HepG2 (cell line): Measurements from ENCODE around the gene CAPZA1. TPM values are rescaled to one million over a fixed set of nuclear protein-coding genes. Genes with fewer than 3 reads are reported as not detected.
A peak's percentile ranks its signal among the peaks of the same experiment; 100 is the strongest.

ENCODE experiments used
- FOXC1 ChIP-seq: sonication (generic); formaldehyde crosslinking; IDR thresholded peaks from 2 replicates; pipeline ENCODE4 v1.8.0; 2022; ENCODE audit warnings: mild to moderate bottlenecking, missing genetic modification reagents, borderline replicate concordance
- GATAD2A ChIP-seq: IDR thresholded peaks from 2 replicates; pipeline ENCODE4 v1.6.1; 2016
- KAT8 ChIP-seq: IDR thresholded peaks from 2 replicates; pipeline ENCODE4 v1.6.1; 2016; ENCODE audit warnings: missing genetic modification reagents, missing compliant biosample characterization
- ZIK1 ChIP-seq: sonication (generic); formaldehyde crosslinking; IDR thresholded peaks from 2 replicates; pipeline ENCODE4 v1.5.0; 2020; ENCODE audit warnings: mild to moderate bottlenecking, low read depth, missing genetic modification reagents, borderline replicate concordance
- ZNF431 ChIP-seq: sonication (generic); formaldehyde crosslinking; IDR thresholded peaks from 2 replicates; pipeline ENCODE4 v1.9.0; 2022; ENCODE audit warnings: missing genetic modification reagents, low read depth, mild to moderate bottlenecking, borderline replicate concordance
- ZSCAN31 ChIP-seq: sonication (generic); formaldehyde crosslinking; IDR thresholded peaks from 2 replicates; pipeline ENCODE4 v1.5.0; 2020; ENCODE audit warnings: low read depth, mild to moderate bottlenecking, missing genetic modification reagents
- polyA plus RNA-seq, 8 experiments: library from polyadenylated mRNA; depleted of rRNA in 3 of 8; stranded (reverse) in 7 of 8; unstranded in 1 of 8; fragments of >200 nt; fragmentation: Illumina TruSeq in 4 of 8; extraction: Trizol in 4 of 8; gene quantifications; 2 replicates each; pipeline versions ENCODE4 v1.2.1 to v1.2.3, GENCODE V29; 2011 to 2016; ENCODE audit warnings: low read depth in 4 of 8, missing spikeins in 1 of 8, mixed read lengths in 1 of 8; ENCODE audit not compliant: insufficient read depth in 1 of 8
- total RNA-seq, 5 experiments: library from RNA; depleted of rRNA; stranded (reverse); fragments of >200 nt; fragmentation: Illumina TruSeq; extraction: Trizol; gene quantifications; 2 replicates each; pipeline ENCODE4 v1.2.3, GENCODE V29; 2016; ENCODE audit warnings: low read depth in 1 of 5
- TF ChIP-seq, protein P1 (sequence below): sonication (generic); formaldehyde crosslinking; IDR thresholded peaks from 2 replicates; pipeline ENCODE4 v1.5.1; 2020; ENCODE audit warnings: mild to moderate bottlenecking, missing genetic modification reagents
- TF ChIP-seq, protein P2 (sequence below): sonication (generic); formaldehyde crosslinking; conservative IDR thresholded peaks from 2 replicates; pipeline ENCODE4 v1.4.0; 2020; ENCODE audit warnings: mild to moderate bottlenecking, missing genetic modification reagents, moderate library complexity
- TF ChIP-seq, protein P3 (sequence below): sonication (generic); formaldehyde crosslinking; IDR thresholded peaks from 2 replicates; pipeline ENCODE4 v1.5.0; 2020; ENCODE audit warnings: missing genetic modification reagents
- TF ChIP-seq, protein P4 (sequence below): sonication (generic); formaldehyde crosslinking; IDR thresholded peaks from 2 replicates; pipeline ENCODE4 v1.4.0; 2020; ENCODE audit warnings: missing genetic modification reagents, mild to moderate bottlenecking, borderline replicate concordance
- TF ChIP-seq, protein P5 (sequence below): sonication (generic); formaldehyde crosslinking; IDR thresholded peaks from 2 replicates; pipeline ENCODE4 v1.4.0; 2020; ENCODE audit warnings: missing genetic modification reagents
- TF ChIP-seq, protein P6 (sequence below): sonication (generic); formaldehyde crosslinking; IDR thresholded peaks from 2 replicates; pipeline ENCODE4 v1.5.0; 2020; ENCODE audit warnings: mild to moderate bottlenecking, missing genetic modification reagents

The CAPZA1 gene
- total and polyA plus RNA-seq, 2 of the 13 experiments (the other 11 are each of a cell fraction or from before 2014, with no cell fraction given) = 67.0 to 117 TPM

DNA sequence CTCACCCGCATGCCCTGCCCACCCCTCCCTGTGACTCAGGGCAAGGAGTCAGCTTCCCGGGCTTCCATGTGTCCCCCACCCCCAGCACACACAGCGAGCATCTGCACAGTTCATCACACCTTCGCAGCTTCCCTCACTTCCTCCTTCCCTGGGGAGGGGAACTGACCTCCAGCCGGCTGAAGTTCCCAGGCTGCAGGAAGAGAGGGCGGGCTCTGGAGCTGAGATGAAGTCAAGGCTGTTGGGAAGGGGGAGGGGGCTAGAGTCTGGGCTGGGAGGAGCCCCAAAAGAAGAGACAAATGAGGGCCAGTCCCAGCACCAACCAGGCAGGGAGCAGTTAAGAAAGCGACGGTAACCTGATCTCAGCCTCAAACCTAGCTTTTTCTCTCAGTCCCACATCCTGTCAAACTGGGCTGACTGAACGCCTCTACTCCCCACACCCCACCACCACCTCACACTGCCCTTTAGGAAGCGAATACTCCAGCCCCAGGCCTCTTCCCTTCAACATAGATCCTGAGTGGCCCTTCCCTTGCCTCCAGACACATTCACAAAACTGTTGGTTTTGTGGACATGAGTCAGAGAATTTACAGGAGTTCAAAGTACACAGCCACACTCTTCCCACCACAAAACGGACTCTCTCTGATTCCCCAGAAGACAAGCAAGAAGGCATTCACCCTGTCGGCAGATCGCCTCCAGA, 85.4 kb downstream of the CAPZA1 start (continued):
- TF ChIP-seq, protein P1, sequence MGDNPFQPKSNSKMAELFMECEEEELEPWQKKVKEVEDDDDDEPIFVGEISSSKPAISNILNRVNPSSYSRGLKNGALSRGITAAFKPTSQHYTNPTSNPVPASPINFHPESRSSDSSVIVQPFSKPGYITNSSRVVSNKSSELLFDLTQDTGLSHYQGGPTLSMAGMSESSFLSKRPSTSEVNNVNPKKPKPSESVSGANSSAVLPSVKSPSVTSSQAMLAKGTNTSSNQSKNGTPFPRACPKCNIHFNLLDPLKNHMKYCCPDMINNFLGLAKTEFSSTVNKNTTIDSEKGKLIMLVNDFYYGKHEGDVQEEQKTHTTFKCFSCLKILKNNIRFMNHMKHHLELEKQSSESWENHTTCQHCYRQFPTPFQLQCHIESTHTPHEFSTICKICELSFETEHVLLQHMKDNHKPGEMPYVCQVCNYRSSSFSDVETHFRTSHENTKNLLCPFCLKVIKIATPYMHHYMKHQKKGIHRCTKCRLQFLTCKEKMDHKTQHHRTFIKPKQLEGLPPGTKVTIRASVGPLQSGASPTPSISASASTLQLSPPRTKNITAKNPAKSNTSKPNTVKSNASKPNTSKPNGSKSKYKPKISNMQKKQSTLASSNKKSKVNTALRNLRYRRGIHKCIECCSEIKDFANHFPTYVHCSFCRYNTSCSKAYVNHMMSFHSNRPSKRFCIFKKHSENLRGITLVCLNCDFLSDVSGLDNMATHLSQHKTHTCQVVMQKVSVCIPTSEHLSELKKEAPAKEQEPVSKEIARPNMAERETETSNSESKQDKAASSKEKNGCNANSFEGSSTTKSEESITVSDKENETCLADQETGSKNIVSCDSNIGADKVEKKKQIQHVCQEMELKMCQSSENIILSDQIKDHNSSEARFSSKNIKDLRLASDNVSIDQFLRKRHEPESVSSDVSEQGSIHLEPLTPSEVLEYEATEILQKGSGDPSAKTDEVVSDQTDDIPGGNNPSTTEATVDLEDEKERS (CRISPR knock-in tag) = no peak
- TF ChIP-seq ZIK1 (CRISPR knock-in tag) (0 out of 2 replicates have a peak, but pooled peaks have one; percentile 56), ZSCAN31 (CRISPR knock-in tag) (0 out of 2 replicates have a peak, but pooled peaks have one; percentile 3), ZNF431 (CRISPR knock-in tag) (no peak), GATAD2A (CRISPR knock-in tag) (peak; percentile 9), FOXC1 (CRISPR knock-in tag) (0 out of 2 replicates have a peak, but pooled peaks have one; percentile 59), KAT8 (CRISPR knock-in tag) (peak; percentile 35; the same call in 1 of the 2 replicates)
- TF ChIP-seq, protein P2, sequence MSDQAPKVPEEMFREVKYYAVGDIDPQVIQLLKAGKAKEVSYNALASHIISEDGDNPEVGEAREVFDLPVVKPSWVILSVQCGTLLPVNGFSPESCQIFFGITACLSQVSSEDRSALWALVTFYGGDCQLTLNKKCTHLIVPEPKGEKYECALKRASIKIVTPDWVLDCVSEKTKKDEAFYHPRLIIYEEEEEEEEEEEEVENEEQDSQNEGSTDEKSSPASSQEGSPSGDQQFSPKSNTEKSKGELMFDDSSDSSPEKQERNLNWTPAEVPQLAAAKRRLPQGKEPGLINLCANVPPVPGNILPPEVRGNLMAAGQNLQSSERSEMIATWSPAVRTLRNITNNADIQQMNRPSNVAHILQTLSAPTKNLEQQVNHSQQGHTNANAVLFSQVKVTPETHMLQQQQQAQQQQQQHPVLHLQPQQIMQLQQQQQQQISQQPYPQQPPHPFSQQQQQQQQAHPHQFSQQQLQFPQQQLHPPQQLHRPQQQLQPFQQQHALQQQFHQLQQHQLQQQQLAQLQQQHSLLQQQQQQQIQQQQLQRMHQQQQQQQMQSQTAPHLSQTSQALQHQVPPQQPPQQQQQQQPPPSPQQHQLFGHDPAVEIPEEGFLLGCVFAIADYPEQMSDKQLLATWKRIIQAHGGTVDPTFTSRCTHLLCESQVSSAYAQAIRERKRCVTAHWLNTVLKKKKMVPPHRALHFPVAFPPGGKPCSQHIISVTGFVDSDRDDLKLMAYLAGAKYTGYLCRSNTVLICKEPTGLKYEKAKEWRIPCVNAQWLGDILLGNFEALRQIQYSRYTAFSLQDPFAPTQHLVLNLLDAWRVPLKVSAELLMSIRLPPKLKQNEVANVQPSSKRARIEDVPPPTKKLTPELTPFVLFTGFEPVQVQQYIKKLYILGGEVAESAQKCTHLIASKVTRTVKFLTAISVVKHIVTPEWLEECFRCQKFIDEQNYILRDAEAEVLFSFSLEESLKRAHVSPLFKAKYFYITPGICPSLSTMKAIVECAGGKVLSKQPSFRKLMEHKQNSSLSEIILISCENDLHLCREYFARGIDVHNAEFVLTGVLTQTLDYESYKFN (CRISPR knock-in tag) = peak; percentile 65
- TF ChIP-seq, protein P3, sequence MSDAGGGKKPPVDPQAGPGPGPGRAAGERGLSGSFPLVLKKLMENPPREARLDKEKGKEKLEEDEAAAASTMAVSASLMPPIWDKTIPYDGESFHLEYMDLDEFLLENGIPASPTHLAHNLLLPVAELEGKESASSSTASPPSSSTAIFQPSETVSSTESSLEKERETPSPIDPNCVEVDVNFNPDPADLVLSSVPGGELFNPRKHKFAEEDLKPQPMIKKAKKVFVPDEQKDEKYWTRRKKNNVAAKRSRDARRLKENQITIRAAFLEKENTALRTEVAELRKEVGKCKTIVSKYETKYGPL = no peak
- TF ChIP-seq, protein P4, sequence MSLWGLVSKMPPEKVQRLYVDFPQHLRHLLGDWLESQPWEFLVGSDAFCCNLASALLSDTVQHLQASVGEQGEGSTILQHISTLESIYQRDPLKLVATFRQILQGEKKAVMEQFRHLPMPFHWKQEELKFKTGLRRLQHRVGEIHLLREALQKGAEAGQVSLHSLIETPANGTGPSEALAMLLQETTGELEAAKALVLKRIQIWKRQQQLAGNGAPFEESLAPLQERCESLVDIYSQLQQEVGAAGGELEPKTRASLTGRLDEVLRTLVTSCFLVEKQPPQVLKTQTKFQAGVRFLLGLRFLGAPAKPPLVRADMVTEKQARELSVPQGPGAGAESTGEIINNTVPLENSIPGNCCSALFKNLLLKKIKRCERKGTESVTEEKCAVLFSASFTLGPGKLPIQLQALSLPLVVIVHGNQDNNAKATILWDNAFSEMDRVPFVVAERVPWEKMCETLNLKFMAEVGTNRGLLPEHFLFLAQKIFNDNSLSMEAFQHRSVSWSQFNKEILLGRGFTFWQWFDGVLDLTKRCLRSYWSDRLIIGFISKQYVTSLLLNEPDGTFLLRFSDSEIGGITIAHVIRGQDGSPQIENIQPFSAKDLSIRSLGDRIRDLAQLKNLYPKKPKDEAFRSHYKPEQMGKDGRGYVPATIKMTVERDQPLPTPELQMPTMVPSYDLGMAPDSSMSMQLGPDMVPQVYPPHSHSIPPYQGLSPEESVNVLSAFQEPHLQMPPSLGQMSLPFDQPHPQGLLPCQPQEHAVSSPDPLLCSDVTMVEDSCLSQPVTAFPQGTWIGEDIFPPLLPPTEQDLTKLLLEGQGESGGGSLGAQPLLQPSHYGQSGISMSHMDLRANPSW = no peak
- TF ChIP-seq, protein P5, sequence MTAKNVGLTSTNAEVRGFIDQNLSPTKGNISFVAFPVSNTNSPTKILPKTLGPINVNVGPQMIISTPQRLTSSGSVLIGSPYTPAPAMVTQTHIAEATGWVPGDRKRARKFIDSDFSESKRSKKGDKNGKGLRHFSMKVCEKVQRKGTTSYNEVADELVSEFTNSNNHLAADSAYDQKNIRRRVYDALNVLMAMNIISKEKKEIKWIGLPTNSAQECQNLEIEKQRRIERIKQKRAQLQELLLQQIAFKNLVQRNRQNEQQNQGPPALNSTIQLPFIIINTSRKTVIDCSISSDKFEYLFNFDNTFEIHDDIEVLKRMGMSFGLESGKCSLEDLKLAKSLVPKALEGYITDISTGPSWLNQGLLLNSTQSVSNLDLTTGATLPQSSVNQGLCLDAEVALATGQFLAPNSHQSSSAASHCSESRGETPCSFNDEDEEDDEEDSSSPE (CRISPR knock-in tag) = peak; percentile 55; the same call in 1 of the 2 replicates
- TF ChIP-seq, protein P6, sequence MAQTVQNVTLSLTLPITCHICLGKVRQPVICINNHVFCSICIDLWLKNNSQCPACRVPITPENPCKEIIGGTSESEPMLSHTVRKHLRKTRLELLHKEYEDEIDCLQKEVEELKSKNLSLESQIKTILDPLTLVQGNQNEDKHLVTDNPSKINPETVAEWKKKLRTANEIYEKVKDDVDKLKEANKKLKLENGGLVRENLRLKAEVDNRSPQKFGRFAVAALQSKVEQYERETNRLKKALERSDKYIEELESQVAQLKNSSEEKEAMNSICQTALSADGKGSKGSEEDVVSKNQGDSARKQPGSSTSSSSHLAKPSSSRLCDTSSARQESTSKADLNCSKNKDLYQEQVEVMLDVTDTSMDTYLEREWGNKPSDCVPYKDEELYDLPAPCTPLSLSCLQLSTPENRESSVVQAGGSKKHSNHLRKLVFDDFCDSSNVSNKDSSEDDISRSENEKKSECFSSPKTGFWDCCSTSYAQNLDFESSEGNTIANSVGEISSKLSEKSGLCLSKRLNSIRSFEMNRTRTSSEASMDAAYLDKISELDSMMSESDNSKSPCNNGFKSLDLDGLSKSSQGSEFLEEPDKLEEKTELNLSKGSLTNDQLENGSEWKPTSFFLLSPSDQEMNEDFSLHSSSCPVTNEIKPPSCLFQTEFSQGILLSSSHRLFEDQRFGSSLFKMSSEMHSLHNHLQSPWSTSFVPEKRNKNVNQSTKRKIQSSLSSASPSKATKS (CRISPR knock-in tag) = no peak
